Stomach (tissue), 4 donors: ENCODE results near the gene INA.

ENCODE experiments used
- EP300 ChIP-seq: sonication (generic); formaldehyde crosslinking; IDR thresholded peaks from one replicate; pipeline ENCODE4 v1.6.1; 2017; ENCODE audit warnings: antibody characterized with exemption
- POLR2A ChIP-seq, 4 donors: fragments of 450-650 bp; IDR thresholded peaks; one replicate each; pipeline ENCODE4 v1.6.1; 2016; ENCODE audit warnings: antibody characterized with exemption in 4 of 4, control low read depth in 2 of 4, mild to moderate bottlenecking in 1 of 4, moderate library complexity in 1 of 4
- POLR2AphosphoS5 ChIP-seq, 3 donors: sonication (generic); formaldehyde crosslinking; IDR thresholded peaks; one replicate each; pipeline ENCODE4 v1.6.1; 2016; ENCODE audit warnings: antibody characterized with exemption in 3 of 3
- TF ChIP-seq, protein P1 (sequence below), 7 experiments: fragments of 450-650 bp in 4 of 7; fragments of 200-600 bp in 3 of 7; sonication (generic) in 3 of 7; IDR thresholded peaks; one replicate each; pipeline ENCODE4 v1.5.1; 2016 to 2019; ENCODE audit warnings: antibody characterized with exemption in 7 of 7, control low read depth in 2 of 7, mild to moderate bottlenecking in 1 of 7

DNA sequence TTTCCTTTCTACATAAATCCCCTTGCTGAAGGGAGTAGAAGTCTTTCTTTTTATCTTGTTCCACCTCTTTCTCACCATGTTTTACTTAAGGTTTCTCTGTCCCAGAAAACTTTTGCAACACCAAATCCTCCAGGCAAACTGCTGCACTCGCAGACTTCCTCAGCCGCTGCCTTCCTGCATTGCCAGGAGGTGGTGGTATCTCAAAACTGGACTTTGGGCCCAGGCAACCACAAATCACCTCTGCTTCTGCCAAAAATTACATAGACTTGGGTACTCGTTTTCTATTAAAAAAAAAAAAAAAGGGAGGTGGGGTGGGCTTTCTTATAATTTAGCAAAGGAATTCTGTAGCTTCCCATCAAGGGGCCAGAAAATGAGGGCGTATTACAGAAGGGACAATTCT is 14.7 kb downstream of the INA start:
- TF ChIP-seq, protein P1, sequence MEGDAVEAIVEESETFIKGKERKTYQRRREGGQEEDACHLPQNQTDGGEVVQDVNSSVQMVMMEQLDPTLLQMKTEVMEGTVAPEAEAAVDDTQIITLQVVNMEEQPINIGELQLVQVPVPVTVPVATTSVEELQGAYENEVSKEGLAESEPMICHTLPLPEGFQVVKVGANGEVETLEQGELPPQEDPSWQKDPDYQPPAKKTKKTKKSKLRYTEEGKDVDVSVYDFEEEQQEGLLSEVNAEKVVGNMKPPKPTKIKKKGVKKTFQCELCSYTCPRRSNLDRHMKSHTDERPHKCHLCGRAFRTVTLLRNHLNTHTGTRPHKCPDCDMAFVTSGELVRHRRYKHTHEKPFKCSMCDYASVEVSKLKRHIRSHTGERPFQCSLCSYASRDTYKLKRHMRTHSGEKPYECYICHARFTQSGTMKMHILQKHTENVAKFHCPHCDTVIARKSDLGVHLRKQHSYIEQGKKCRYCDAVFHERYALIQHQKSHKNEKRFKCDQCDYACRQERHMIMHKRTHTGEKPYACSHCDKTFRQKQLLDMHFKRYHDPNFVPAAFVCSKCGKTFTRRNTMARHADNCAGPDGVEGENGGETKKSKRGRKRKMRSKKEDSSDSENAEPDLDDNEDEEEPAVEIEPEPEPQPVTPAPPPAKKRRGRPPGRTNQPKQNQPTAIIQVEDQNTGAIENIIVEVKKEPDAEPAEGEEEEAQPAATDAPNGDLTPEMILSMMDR (IDR thresholded peaks at IDR 0.05) = no peak
- no peak for TF ChIP-seq POLR2AphosphoS5 (IDR thresholded peaks at IDR 0.05)
- TF ChIP-seq EP300 = no peak
- TF ChIP-seq POLR2A (IDR thresholded peaks at IDR 0.05) = no peak
